Upper lobe of left lung (tissue), 6 donors: Measurements from ENCODE around the gene POC5. TPM values are rescaled to one million over a fixed set of nuclear protein-coding genes. Genes with fewer than 3 reads are reported as not detected.
A peak's percentile ranks its signal among the peaks of the same experiment; 100 is the strongest.

Source experiments
- ATAC-seq, 2 donors: fragments of 200-7000 bp; cut with Tn5 transposase; one replicate each; pipeline ENCODE4 v1.9.1; 2022; ENCODE audit warnings: mild to moderate bottlenecking in 2 of 2, moderate library complexity in 2 of 2; ENCODE audit not compliant: low FRiP score in 2 of 2
- DNase-seq, 2 donors: peaks; one replicate each; pipeline ENCODE4 v3.0.0-alpha.2; 2019 to 2020
- H3K27ac ChIP-seq, 4 donors: fragments of 200-600 bp; sonication (generic); one replicate each; pipeline ENCODE4 v1.5.1; 2016 to 2019
- H3K27me3 ChIP-seq, 4 donors: fragments of 200-600 bp; sonication (generic); one replicate each; pipeline ENCODE4 v1.5.1; 2017 to 2019
- H3K36me3 ChIP-seq, 4 donors: fragments of 200-600 bp; sonication (generic); one replicate each; pipeline ENCODE4 v1.5.1; 2016 to 2019
- H3K4me1 ChIP-seq, 4 donors: fragments of 200-600 bp; sonication (generic); one replicate each; pipeline ENCODE4 v1.5.1; 2018 to 2019
- H3K4me3 ChIP-seq, 4 donors: fragments of 200-600 bp; sonication (generic); one replicate each; pipeline ENCODE4 v1.5.1; 2017 to 2019; ENCODE audit warnings: mild to moderate bottlenecking in 2 of 4, moderate library complexity in 1 of 4
- H3K9me3 ChIP-seq, 4 donors: fragments of 200-600 bp; sonication (generic); one replicate each; pipeline ENCODE4 v1.5.1; 2018 to 2019
- EP300 ChIP-seq, 4 donors: sonication (generic); formaldehyde crosslinking; IDR thresholded peaks; one replicate each; pipeline ENCODE4 v1.5.1; 2017; ENCODE audit warnings: antibody characterized with exemption in 4 of 4, control low read depth in 2 of 4
- POLR2A ChIP-seq, 4 donors: fragments of 450-650 bp; IDR thresholded peaks; one replicate each; pipeline ENCODE4 v1.5.1; 2016 to 2017; ENCODE audit warnings: antibody characterized with exemption in 4 of 4, mild to moderate bottlenecking in 2 of 4
- POLR2AphosphoS5 ChIP-seq, 2 donors: sonication (generic); formaldehyde crosslinking; IDR thresholded peaks; one replicate each; pipeline ENCODE4 v1.5.1; 2017; ENCODE audit warnings: antibody characterized with exemption in 2 of 2
- WGBS, 2 donors: methylation state at CpG; one replicate each; pipeline ENCODE4 v1.1.5; 2017 to 2018; 5-methylcytosine and 5-hydroxymethylcytosine counted together
- total RNA-seq, 6 donors: library from RNA; depleted of rRNA in 4 of 6; stranded (reverse); fragments of >200 nt in 4 of 6; gene quantifications; one replicate each; pipeline versions ENCODE4 v1.1.0 to v1.2.1, GENCODE V29; 2016 to 2021
- TF ChIP-seq, protein P1 (sequence below), 6 experiments: fragments of 450-650 bp in 4 of 6; fragments of 200-600 bp in 2 of 6; sonication (generic) in 2 of 6; IDR thresholded peaks; one replicate each; pipeline ENCODE4 v1.5.1; 2016 to 2019; ENCODE audit warnings: antibody characterized with exemption in 6 of 6
- donor health status: DM: no; HTN: no; CAD: no; lungs with moderate emphysema.
- donor health status: DM: no; HTN: yes; CAD: no; lungs with severe emphysema.

Gene POC5
- total RNA-seq, 6 donors from 2014 or later = 8.9 to 46.2 (median 12.2) TPM

DNA sequence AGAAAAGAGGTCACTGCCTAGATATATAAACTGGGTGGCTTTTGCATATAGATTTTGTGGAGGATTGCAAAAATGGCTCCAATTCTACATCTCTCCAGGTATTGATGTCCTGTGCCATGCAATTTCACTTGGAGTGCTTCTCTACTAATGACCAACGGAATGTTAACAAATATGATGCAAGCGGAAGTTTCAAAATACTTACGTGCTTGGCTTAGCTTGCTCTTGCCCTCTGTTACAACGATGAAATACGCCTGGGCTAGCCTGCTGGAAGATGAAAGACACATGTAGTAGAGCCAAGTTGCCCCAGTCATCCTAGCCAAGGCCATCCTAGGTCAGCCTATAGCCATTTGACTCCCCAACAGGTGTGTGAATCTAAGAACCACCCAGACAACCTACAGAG, 3.6 kb upstream of the POC5 start:
- no peaks in the 10 kb centered on the region for H3K27me3 ChIP-seq
- ATAC-seq = no peak
- no peak overlapping the region for H3K4me3 ChIP-seq
- peaks cover 4 to 16% (median 7%) of the 10 kb centered on the region in 4 donors for H3K4me1 ChIP-seq
- no peaks in the 10 kb centered on the region for H3K36me3 ChIP-seq
- H3K9me3 ChIP-seq = no peaks in the 10 kb centered on the region
- H3K27ac ChIP-seq = no peak overlapping the region
- peak in 1 of 2 donors; percentile 26 for DNase-seq
- TF ChIP-seq POLR2A (IDR thresholded peaks at IDR 0.05) (no peak), EP300 (IDR thresholded peaks at IDR 0.05) (no peak), POLR2AphosphoS5 (IDR thresholded peaks at IDR 0.05) (no peak)
- TF ChIP-seq, protein P1, sequence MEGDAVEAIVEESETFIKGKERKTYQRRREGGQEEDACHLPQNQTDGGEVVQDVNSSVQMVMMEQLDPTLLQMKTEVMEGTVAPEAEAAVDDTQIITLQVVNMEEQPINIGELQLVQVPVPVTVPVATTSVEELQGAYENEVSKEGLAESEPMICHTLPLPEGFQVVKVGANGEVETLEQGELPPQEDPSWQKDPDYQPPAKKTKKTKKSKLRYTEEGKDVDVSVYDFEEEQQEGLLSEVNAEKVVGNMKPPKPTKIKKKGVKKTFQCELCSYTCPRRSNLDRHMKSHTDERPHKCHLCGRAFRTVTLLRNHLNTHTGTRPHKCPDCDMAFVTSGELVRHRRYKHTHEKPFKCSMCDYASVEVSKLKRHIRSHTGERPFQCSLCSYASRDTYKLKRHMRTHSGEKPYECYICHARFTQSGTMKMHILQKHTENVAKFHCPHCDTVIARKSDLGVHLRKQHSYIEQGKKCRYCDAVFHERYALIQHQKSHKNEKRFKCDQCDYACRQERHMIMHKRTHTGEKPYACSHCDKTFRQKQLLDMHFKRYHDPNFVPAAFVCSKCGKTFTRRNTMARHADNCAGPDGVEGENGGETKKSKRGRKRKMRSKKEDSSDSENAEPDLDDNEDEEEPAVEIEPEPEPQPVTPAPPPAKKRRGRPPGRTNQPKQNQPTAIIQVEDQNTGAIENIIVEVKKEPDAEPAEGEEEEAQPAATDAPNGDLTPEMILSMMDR (IDR thresholded peaks at IDR 0.05) = no peak
- 58 to 88% methylated on average over 5 of the region's 5 CpGs for WGBS, 2 donors

DNA sequence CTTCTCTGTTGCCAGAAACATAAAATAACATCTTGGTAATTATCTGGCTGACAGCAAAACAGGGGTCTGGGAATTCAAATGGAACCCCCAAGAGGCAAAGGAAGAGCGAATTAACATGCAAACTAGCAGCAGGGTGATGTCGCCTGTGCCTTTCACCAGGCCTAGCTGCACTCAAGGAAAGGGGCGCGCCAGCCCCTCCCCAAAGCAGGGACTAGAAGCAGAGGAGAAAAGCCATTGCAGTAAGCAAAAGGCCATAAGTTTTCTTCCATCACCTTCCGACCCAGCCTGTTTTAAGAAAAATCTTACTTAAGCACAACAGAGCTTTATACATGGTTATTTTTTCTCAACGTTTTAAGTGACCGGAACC, 539 bp downstream of the POC5 start:
- Histone ChIP-seq H3K36me3 (peaks cover 0 to 9% (median 0%) of the 10 kb centered on the region in 4 donors), H3K27ac (peak overlapping the region; percentile 84 to 95 (median 91)), H3K4me3 (peak overlapping the region; percentile 75 to 91 (median 80)), H3K27me3 (no peaks in the 10 kb centered on the region), H3K4me1 (peaks cover 4 to 17% (median 9%) of the 10 kb centered on the region in 4 donors), H3K9me3 (no peaks in the 10 kb centered on the region)
- WGBS, 2 donors = 0% methylated on average over 7 of the region's 7 CpGs
- DNase-seq = no peak
- ATAC-seq = peak in 1 of 2 donors; percentile 15
- no peak for TF ChIP-seq POLR2AphosphoS5 (IDR thresholded peaks at IDR 0.05)
- no peak for TF ChIP-seq EP300 (IDR thresholded peaks at IDR 0.05)
- no peak for TF ChIP-seq POLR2A (IDR thresholded peaks at IDR 0.05)
- TF ChIP-seq, protein P1 (IDR thresholded peaks at IDR 0.05) = no peak

DNA sequence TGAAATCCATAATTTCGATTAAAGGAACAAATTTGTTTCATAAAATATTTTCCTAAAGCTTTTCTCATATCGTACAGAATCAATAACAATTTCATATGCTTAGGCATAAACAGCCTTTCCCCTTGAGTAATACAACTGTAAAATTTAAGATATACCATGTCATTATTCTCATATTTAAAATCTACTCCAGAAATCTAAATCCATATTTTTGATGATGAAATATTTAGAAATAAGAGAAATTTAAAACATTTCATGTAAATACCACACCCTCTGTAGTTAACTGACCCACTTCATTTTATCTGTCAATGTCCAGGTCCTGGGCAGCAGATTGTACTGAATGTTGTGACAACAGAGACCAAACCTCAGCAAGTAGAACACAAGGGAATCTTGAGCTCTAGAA, 5.1 kb downstream of the POC5 start:
- Histone ChIP-seq H3K9me3 (no peaks in the 10 kb centered on the region), H3K36me3 (peaks cover 0 to 9% (median 0%) of the 10 kb centered on the region in 4 donors), H3K27ac (no peak overlapping the region), H3K27me3 (no peaks in the 10 kb centered on the region), H3K4me1 (peaks cover 4 to 12% (median 9%) of the 10 kb centered on the region in 4 donors), H3K4me3 (no peak overlapping the region)
- no peak for DNase-seq
- no peak for ATAC-seq
- 95 to 99% methylated on average over 2 of the region's 2 CpGs for WGBS, 2 donors
- TF ChIP-seq, protein P1 (IDR thresholded peaks at IDR 0.05) = no peak
- TF ChIP-seq EP300 (IDR thresholded peaks at IDR 0.05) = no peak
- TF ChIP-seq POLR2A (IDR thresholded peaks at IDR 0.05) = no peak
- TF ChIP-seq POLR2AphosphoS5 (IDR thresholded peaks at IDR 0.05) = no peak

DNA sequence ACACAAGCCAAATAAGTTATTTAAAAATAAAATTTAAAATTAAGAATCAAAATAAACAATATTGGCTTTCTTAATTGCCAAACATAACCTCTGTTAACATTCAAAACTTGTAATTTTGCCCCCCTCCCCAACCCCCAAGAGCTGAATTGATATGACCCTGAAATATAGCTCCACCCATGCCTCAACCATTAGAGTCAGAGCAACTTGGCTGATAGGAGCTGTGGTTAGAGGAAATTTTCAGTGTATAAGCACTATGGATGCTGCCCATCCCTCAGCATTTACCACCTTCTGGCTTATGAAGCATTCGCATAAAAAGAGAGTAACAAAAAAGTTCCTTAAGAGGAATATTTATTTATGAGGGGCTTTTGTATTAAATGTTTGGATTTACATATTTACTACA, 6.1 kb downstream of the POC5 start:
- H3K27ac ChIP-seq = no peak overlapping the region
- WGBS, 2 donors = 97 to 100% methylated on average over 1 of the region's 1 CpG
- peaks cover 0 to 7% (median 2%) of the 10 kb centered on the region in 4 donors for H3K4me1 ChIP-seq
- DNase-seq (no peak), ATAC-seq (no peak)
- H3K4me3 ChIP-seq = no peak overlapping the region
- no peaks in the 10 kb centered on the region for H3K27me3 ChIP-seq
- no peaks in the 10 kb centered on the region for H3K9me3 ChIP-seq
- TF ChIP-seq POLR2A (IDR thresholded peaks at IDR 0.05) (no peak), EP300 (IDR thresholded peaks at IDR 0.05) (no peak), POLR2AphosphoS5 (IDR thresholded peaks at IDR 0.05) (no peak)
- TF ChIP-seq, protein P1 (IDR thresholded peaks at IDR 0.05) = no peak
- peaks cover 0 to 9% (median 0%) of the 10 kb centered on the region in 4 donors for H3K36me3 ChIP-seq

DNA sequence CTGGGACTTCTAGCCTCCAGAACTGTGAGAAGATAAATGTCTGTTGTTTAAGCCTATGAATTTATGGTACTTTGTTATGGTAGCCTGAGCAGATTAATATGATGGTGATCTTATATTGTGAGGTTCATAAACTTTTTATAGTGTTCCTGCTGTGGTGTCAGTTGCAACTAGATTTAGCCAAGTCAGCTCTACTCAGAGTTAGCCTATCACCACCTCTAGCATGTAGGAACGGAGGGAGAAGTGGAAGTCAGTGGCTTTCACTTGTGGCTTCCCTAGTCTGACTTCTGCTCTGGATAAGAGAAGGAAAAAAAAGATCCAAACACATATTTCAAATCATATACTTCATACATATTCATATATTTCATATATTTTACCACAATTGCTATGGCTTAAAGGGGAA, 6.6 kb downstream of the POC5 start:
- Histone ChIP-seq H3K4me3 (no peak overlapping the region), H3K4me1 (peaks cover 0 to 2% (median 0%) of the 10 kb centered on the region in 4 donors), H3K27me3 (no peaks in the 10 kb centered on the region), H3K36me3 (peaks cover 0 to 9% (median 0%) of the 10 kb centered on the region in 4 donors), H3K27ac (no peak overlapping the region), H3K9me3 (no peaks in the 10 kb centered on the region)
- whole genome bisulfite sequencing, 2 donors = 74 to 79% methylated on average over 1 of the region's 1 CpG
- ATAC-seq (peak in 1 of 2 donors; percentile 53), DNase-seq (no peak)
- TF ChIP-seq POLR2A (IDR thresholded peaks at IDR 0.05) = no peak
